Pancreas (tissue), 10 donors: ENCODE data around the gene RPS26. TPM values are rescaled to one million over a fixed set of nuclear protein-coding genes. Genes with fewer than 3 reads are reported as not detected.

Experiments used
- ATAC-seq, 4 donors: fragments of 200-7000 bp; cut with Tn5 transposase; one replicate each; pipeline versions ENCODE4 v1.8.0 to v1.9.1; 2020; ENCODE audit warnings: mild to moderate bottlenecking in 4 of 4, moderate library complexity in 4 of 4
- DNase-seq, 6 donors: peaks; one replicate each; pipeline ENCODE4 v3.0.0-alpha.2; 2020
- FAIRE-seq: peaks from 2 replicates; lab custom pipeline; 2012; peaks lifted over from hg19 to GRCh38; lab: Jason Lieb, UNC
- H3K27ac ChIP-seq, 4 donors: fragments of 200-600 bp; sonication (generic); 1 replicate in 3 of 4; 2 replicates in 1 of 4; pipeline versions ENCODE4 v1.5.0 to v1.8.0; 2020
- H3K27me3 ChIP-seq, 4 donors: fragments of 200-600 bp; one replicate each; pipeline ENCODE4 v1.8.0; 2021
- H3K36me3 ChIP-seq, 3 donors: fragments of 200-600 bp; sonication (generic) in 1 of 3; one replicate each; pipeline versions ENCODE4 v1.5.0 to v1.8.0; 2020 to 2021
- H3K4me1 ChIP-seq, 3 donors: fragments of 200-600 bp; one replicate each; pipeline ENCODE4 v1.8.0; 2021
- H3K4me3 ChIP-seq, 4 donors: fragments of 200-600 bp; sonication (generic) in 2 of 4; one replicate each; pipeline versions ENCODE4 v1.5.0 to v1.8.0; 2020 to 2021
- H3K9me3 ChIP-seq, 4 donors: fragments of 200-600 bp; one replicate each; pipeline ENCODE4 v1.8.0; 2021
- CTCF ChIP-seq, 4 donors: fragments of 200-600 bp; sonication (generic) in 3 of 4; IDR thresholded peaks; one replicate each; pipeline versions ENCODE4 v1.5.0 to v1.8.0; 2021; ENCODE audit warnings: antibody characterized with exemption in 4 of 4
- WGBS, 2 donors: extraction: QIAGEN DNeasy Blood & Tissue Kit; methylation state at CpG; one replicate each; pipeline ENCODE4 v1.1.7; 2013; 5-methylcytosine and 5-hydroxymethylcytosine counted together
- intact Hi-C, 3 donors: fragments of 100-400 bp; cut with DNase I; formaldehyde crosslinking; loops; one replicate each; pipeline versions ENCODE4 v1.11.1 to v1.14.2; 2022
- polyA plus RNA-seq, 2 donors: library from polyadenylated mRNA; stranded (reverse); fragments of 200-250 nt; gene quantifications; one replicate each; pipeline ENCODE4 v1.2.3, GENCODE V29; 2013
- total RNA-seq, 6 donors: library from RNA; stranded (reverse); fragmentation: NEBNext Ultra II Directional in 4 of 6; extraction: Animal tissue kit (Norgen Biotek cat#: 25700) in 4 of 6; gene quantifications; one replicate each; pipeline versions ENCODE4 v1.2.1 to v1.2.4, GENCODE V29; 2021 to 2023
- donor health status: healthy with polysubstance abuse.
- donor health status: DM: no; HTN: no; CAD: no; lungs with moderate emphysema.
- donor health status: DM: no; HTN: no; CAD: no.
- donor health status: control.
- donor health status: control.
- donor health status: Bipolar disorder and iron deficiency.
- donor health status: DM: yes; HTN: yes; CAD: no.
- donor health status: DM: no; HTN: no; CAD: no.
- donor health status: DM: no; HTN: no; CAD: no.
- donor health status: DM: yes; HTN: yes; CAD: no.

Gene RPS26
- total and polyA plus RNA-seq, 8 donors = 13.8 to 593 (median 32.2) TPM

- H3K36me3 ChIP-seq = peaks cover 0 to 4% (median 0%) of the 10 kb centered on the region in 3 donors
- H3K27ac ChIP-seq = no peak overlapping the region
- H3K27me3 ChIP-seq = no peaks in the 10 kb centered on the region
- FAIRE-seq = no peak
- no peak for DNase-seq
- no peak overlapping the region for H3K4me3 ChIP-seq
- no peak for TF ChIP-seq CTCF (IDR thresholded peaks at IDR 0.05)
- peaks cover 0 to 7% (median 0%) of the 10 kb centered on the region in 3 donors for H3K4me1 ChIP-seq
- no peak for ATAC-seq
- intact Hi-C loops = no loop called here
- no peaks in the 10 kb centered on the region for H3K9me3 ChIP-seq
- WGBS, 2 donors = 90 to 94% methylated on average over 10 of the region's 10 CpGs
Observed at GRCh38 chr12:56004211-56004610, 37.5 kb upstream of the RPS26 start.

DNA sequence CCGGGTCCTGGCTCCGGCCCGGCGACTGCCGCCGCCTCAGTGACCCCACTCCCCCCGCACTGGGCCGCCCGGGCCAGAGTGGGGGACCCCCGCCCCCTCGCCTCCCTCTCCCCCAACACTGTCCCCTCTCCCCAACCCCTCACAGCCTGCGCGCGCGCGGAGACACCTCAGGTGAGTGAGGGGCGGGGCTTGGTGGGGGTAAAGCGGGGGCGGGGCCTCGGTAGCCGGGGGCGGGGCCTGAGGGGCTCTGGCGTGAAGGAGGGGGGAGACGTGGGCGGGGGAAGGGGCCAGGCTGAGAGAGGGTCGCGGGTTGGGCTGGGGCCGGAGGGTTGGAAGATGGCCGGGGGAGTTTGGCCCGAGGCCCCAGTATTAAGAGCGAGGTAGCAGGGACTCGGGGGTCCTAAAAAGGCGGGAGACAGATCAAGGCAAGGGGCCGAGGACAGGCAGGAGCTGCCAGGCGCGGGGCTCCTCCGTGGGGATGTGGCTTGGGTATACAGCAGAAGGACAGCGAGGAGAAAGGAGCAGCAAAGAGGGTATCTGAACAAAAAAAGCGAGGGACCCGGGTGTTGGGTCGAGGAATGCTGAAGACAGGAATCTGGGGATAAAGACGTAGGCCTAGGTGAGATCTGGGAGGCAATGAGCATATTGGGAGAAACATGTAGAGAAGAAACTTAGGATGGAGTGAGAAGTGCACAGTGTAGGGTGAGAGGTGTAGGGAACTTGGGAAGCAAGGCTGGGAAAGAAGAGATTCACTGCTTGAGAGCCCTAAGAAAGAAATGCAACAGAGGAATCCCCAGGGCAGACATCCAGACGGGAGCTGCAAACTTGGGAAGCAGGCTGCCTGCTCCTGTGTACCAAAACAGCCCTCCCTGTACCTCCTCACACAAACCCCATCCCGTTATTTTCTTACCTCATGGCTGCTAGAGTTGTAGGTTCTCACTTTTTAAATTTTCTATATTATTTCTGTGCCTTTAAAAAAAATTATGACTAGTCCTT, 33.9 kb upstream of the RPS26 start:
- Histone ChIP-seq H3K36me3 (peaks cover 0 to 3% (median 0%) of the 10 kb centered on the region in 3 donors), H3K27me3 (no peaks in the 10 kb centered on the region), H3K9me3 (no peaks in the 10 kb centered on the region), H3K4me3 (peak overlapping the region; percentile 55 to 80 (median 75)), H3K27ac (peak overlapping the region; percentile 73 to 88 (median 83)), H3K4me1 (no peaks in the 10 kb centered on the region)
- intact Hi-C loops = no loop called here
- ATAC-seq (peak; percentile 89 to 92 (median 92)), FAIRE-seq (no peak), DNase-seq (peak; percentile 62 to 86 (median 78))
- 1 to 2% methylated on average over 25 to 44 of the region's 44 CpGs for WGBS, 2 donors
- no peak for TF ChIP-seq CTCF (IDR thresholded peaks at IDR 0.05)

DNA sequence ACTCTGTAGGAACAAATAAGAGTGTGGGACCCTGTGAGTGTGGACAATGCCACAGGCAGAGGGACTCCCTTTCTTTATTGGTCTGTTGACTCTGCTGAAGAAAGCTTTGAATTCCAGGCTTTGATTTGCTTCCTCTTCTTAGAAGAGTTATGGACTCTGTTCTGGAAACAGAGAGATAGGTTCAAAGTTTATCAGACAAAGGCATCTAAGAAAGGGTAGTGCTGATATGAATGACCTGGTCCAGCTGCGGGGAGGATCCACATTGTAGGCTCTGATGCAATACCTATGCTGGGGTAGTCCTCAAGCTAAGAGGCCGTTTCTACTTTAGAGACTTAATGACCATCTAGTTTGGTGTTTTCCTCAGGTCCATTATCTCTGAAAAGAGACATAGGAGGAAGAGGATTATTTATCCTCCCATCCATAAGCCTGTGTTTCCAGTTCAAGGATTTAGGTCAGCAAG, 31.6 kb upstream of the RPS26 start:
- H3K4me3 ChIP-seq = no peak overlapping the region
- no peak overlapping the region for H3K27ac ChIP-seq
- DNase-seq (no peak), FAIRE-seq (no peak), ATAC-seq (no peak)
- 58 to 59% methylated on average over 2 of the region's 2 CpGs for WGBS, 2 donors
- H3K27me3 ChIP-seq = no peaks in the 10 kb centered on the region
- no peaks in the 10 kb centered on the region for H3K9me3 ChIP-seq
- intact Hi-C loops = no loop called here
- H3K36me3 ChIP-seq = no peaks in the 10 kb centered on the region
- no peak for TF ChIP-seq CTCF (IDR thresholded peaks at IDR 0.05)
- no peaks in the 10 kb centered on the region for H3K4me1 ChIP-seq

DNA sequence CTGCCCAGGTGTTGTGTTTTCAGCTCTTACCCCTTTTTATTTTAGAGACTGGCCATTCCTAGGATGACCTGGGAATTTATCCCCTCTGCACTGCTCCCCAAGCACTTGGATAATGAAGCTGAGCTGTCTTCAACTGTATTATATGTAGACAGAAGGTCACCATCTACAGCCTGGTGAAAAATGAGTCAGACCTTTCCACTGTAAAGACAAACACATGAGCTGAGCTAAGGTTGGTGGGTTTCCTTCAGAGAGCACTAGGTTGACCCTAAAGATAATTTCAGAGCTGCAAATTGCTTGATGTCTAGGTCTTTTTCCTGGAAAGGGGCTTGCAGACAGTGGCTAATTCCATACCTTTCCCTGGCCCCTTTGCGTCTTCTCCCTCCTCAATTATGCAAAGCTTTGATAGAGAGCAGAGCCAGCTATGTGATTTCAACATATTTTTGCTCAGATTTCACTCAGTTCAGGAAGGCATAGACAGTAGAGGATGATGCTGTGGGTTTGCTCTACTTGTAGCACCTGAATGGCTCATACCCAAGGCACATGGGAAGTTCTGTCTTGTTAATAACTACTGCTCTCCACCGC, 30.1 kb upstream of the RPS26 start:
- ATAC-seq (no peak), DNase-seq (no peak), FAIRE-seq (no peak)
- H3K27me3 ChIP-seq = no peaks in the 10 kb centered on the region
- no peak overlapping the region for H3K4me3 ChIP-seq
- H3K9me3 ChIP-seq = no peaks in the 10 kb centered on the region
- no peaks in the 10 kb centered on the region for H3K36me3 ChIP-seq
- WGBS, 2 donors = 87 to 88% methylated on average over 2 of the region's 2 CpGs
- no peak for TF ChIP-seq CTCF (IDR thresholded peaks at IDR 0.05)
- H3K4me1 ChIP-seq = no peaks in the 10 kb centered on the region
- intact Hi-C loops = no loop called here
- no peak overlapping the region for H3K27ac ChIP-seq
